Suprapubic skin (tissue), 4 donors: ENCODE results near the gene FCER1G.

ENCODE experiments used
- CTCF ChIP-seq, 2 donors: fragments of 200-600 bp in 1 of 2; fragments of 450-650 bp in 1 of 2; sonication (generic) in 1 of 2; IDR thresholded peaks; one replicate each; pipeline ENCODE4 v1.5.1; 2016 to 2019; ENCODE audit warnings: antibody characterized with exemption in 2 of 2, mild to moderate bottlenecking in 1 of 2, moderate library complexity in 1 of 2
- POLR2A ChIP-seq, 2 donors: fragments of 450-650 bp; IDR thresholded peaks; one replicate each; pipeline ENCODE4 v1.6.1; 2017; ENCODE audit warnings: antibody characterized with exemption in 2 of 2, mild to moderate bottlenecking in 2 of 2, moderate library complexity in 2 of 2
- POLR2AphosphoS5 ChIP-seq, 3 donors: sonication (generic); formaldehyde crosslinking; IDR thresholded peaks; one replicate each; pipeline ENCODE4 v1.6.1; 2017; ENCODE audit warnings: antibody characterized with exemption in 3 of 3

- TF ChIP-seq CTCF (IDR thresholded peaks at IDR 0.05) (no peak), POLR2A (IDR thresholded peaks at IDR 0.05) (no peak), POLR2AphosphoS5 (IDR thresholded peaks at IDR 0.05) (no peak)
These were observed 17.4 kb upstream of the FCER1G start for GRCh38 chr1:161197560-161198193.
